ENCODE data around the gene SH2D6.
A peak's percentile ranks its signal among the peaks of the same experiment; 100 is the strongest.

GRCh38 chr2:85419009-85419675, 628 bp downstream of the SH2D6 start:
- no peak for TF ChIP-seq TAF15 (IDR thresholded peaks at IDR 0.05; ENCODE audit: low read depth, low read length)
- TF ChIP-seq RFX5 (IDR thresholded peaks at IDR 0.05; ENCODE audit: low read depth, low read length) = no peak
- no peak for TF ChIP-seq CTCF (IDR thresholded peaks at IDR 0.05 in 2 of 3, conservative IDR thresholded peaks at IDR 0.05 in 1 of 3; ENCODE audit: insufficient read depth in 2 of 3, low read depth in 1 of 3, low read length in 3 of 3)
- no peak for TF ChIP-seq ZBED1 (IDR thresholded peaks at IDR 0.05)
- peak; percentile 66 for TF ChIP-seq NFRKB (IDR thresholded peaks at IDR 0.05; ENCODE audit: low read depth)
- TF ChIP-seq ATF3 (IDR thresholded peaks at IDR 0.05) = no peak
- no peak for TF ChIP-seq ATF3 (CRISPR knock-in tag; conservative IDR thresholded peaks at IDR 0.05)
- no peak for TF ChIP-seq TCF3 (CRISPR knock-in tag; IDR thresholded peaks at IDR 0.05)
- no peak for TF ChIP-seq ZNF23 (CRISPR knock-in tag; IDR thresholded peaks at IDR 0.05)
- no peak for TF ChIP-seq ZNF224 (CRISPR knock-in tag; IDR thresholded peaks at IDR 0.05)

All from K562 (cell line).